ENCODE data around the gene CHI3L2.
A peak's percentile ranks its signal among the peaks of the same experiment; 100 is the strongest.
"Not testable (repeated sequence)": the region's sequence is repeated elsewhere in the genome, so short reads cannot be mapped to it uniquely, and the experiment has no call there.

The CHI3L2 gene

GRCh38 chr1:111202707-111203623, 24.5 kb upstream of the CHI3L2 start:
- DNase-seq: no peak

- peak; percentile 32 for DNase-seq
Measured at GRCh38 chr1:111203681-111204200, 23.8 kb upstream of the CHI3L2 start.

GRCh38 chr1:111204201-111204982, 23.1 kb upstream of the CHI3L2 start:
- DNase-seq: peak; percentile 64

GRCh38 chr1:111204983-111205713, 22.4 kb upstream of the CHI3L2 start:
- no peak for DNase-seq

- DNase-seq: no peak
Measured at GRCh38 chr1:111205714-111206050, 21.8 kb upstream of the CHI3L2 start.

GRCh38 chr1:111208921-111209320, 18.6 kb upstream of the CHI3L2 start:
- no peak for DNase-seq

GRCh38 chr1:111209622-111210021, 17.9 kb upstream of the CHI3L2 start:
- no peak for DNase-seq

GRCh38 chr1:111211921-111212320, 15.6 kb upstream of the CHI3L2 start:
- DNase-seq: no peak

- DNase-seq: no peak
Measured at GRCh38 chr1:111212634-111213335, 14.7 kb upstream of the CHI3L2 start.

- no peak for DNase-seq
Measured at GRCh38 chr1:111213412-111213811, 14.1 kb upstream of the CHI3L2 start.

GRCh38 chr1:111214074-111214801, 13.3 kb upstream of the CHI3L2 start:
- no peak for DNase-seq

GRCh38 chr1:111214884-111215283, 12.6 kb upstream of the CHI3L2 start:
- DNase-seq: no peak

GRCh38 chr1:111215285-111215684, 12.2 kb upstream of the CHI3L2 start:
- not testable (repeated sequence) for DNase-seq

GRCh38 chr1:111216751-111217150, 10.8 kb upstream of the CHI3L2 start:
- DNase-seq: no peak

GRCh38 chr1:111217183-111217910, 10.2 kb upstream of the CHI3L2 start:
- no peak for DNase-seq

GRCh38 chr1:111218701-111219556, 8.6 kb upstream of the CHI3L2 start:
- no peak for DNase-seq

- no peak for DNase-seq
Measured at GRCh38 chr1:111219557-111220286, 7.8 kb upstream of the CHI3L2 start.

- DNase-seq: no peak
Measured at GRCh38 chr1:111220302-111220890, 7.1 kb upstream of the CHI3L2 start.

All from right kidney (tissue), 1 donor.